ENCODE measurements around the gene ASB13.
A peak's percentile ranks its signal among the peaks of the same experiment; 100 is the strongest.

The ASB13 gene

GRCh38 chr10:5678397-5679036 is 12.1 kb upstream of the ASB13 start:
- no peak for DNase-seq (ENCODE audit: low read depth, low spot score)
- ChIA-PET POLR2A (no interaction called here), CTCF (interaction anchor here (1.1 to 2.6 kb wide), 3 partner anchors 8 to 196 kb away, joined by 4 to 9 read pairs (median 5); no protein-coding TSS in a partner anchor)
- H3K4me3 ChIP-seq (ENCODE audit: low read depth, low read length), result no peak overlapping the region
- no peak for TF ChIP-seq CTCF (IDR thresholded peaks at IDR 0.05; ENCODE audit: insufficient read depth, low read length, missing control alignments)

- CTCF ChIA-PET, result interaction anchor here (0.8 kb wide), 1 partner anchor 8 kb away, joined by 4 read pairs; no protein-coding TSS in a partner anchor
- POLR2A ChIA-PET, result no interaction called here
- DNase-seq (ENCODE audit: low read depth, low spot score), result no peak
- H3K4me3 ChIP-seq (ENCODE audit: low read depth, low read length), result no peak overlapping the region
- TF ChIP-seq CTCF (IDR thresholded peaks at IDR 0.05; ENCODE audit: insufficient read depth, low read length, missing control alignments), result no peak
Observed at GRCh38 chr10:5670662-5671375, 4.4 kb upstream of the ASB13 start.

- DNase-seq (ENCODE audit: low read depth, low spot score), result no peak
- H3K4me3 ChIP-seq (ENCODE audit: low read depth, low read length), result no peak overlapping the region
- ChIA-PET POLR2A (no interaction called here), CTCF (interaction anchor here (1.6 kb wide), 1 partner anchor 10 kb away, joined by 5 read pairs; no protein-coding TSS in a partner anchor)
- no peak for TF ChIP-seq CTCF (IDR thresholded peaks at IDR 0.05; ENCODE audit: insufficient read depth, low read length, missing control alignments)
Observed at GRCh38 chr10:5669604-5670003, 3.2 kb upstream of the ASB13 start.

- POLR2A ChIA-PET, result interaction anchor here (0.6 kb wide), 1 partner anchor 1853 kb away, joined by 3 read pairs; no protein-coding TSS in a partner anchor
- CTCF ChIA-PET, result interaction anchor here (1.6 kb wide), 1 partner anchor 11 kb away, joined by 5 read pairs; no protein-coding TSS in a partner anchor
- no peak for DNase-seq (ENCODE audit: low read depth, low spot score)
- TF ChIP-seq CTCF (IDR thresholded peaks at IDR 0.05; ENCODE audit: insufficient read depth, low read length, missing control alignments), result no peak
- no peak overlapping the region for H3K4me3 ChIP-seq (ENCODE audit: low read depth, low read length)
Observed at GRCh38 chr10:5668429-5668828, 2.0 kb upstream of the ASB13 start.

GRCh38 chr10:5666841-5667630 is 641 bp upstream of the ASB13 start:
- no peak for TF ChIP-seq CTCF (IDR thresholded peaks at IDR 0.05; ENCODE audit: insufficient read depth, low read length, missing control alignments)
- CTCF ChIA-PET, result interaction anchor here (1.1 kb wide), 1 partner anchor 223 kb away, joined by 3 read pairs; the partner anchor contains the start of gene FBH1
- POLR2A ChIA-PET, result no interaction called here

More at GRCh38 chr10:5666841-5667630, 641 bp upstream of the ASB13 start:
- peak overlapping the region; percentile 75 for H3K4me3 ChIP-seq (ENCODE audit: low read depth, low read length)
- DNase-seq (ENCODE audit: low read depth, low spot score), result no peak

Measured in AG04449 (cell line).